Lower leg skin (tissue), 3 donors: ENCODE data around the gene DDX42.

Experiments used
- CTCF ChIP-seq, 3 donors: fragments of 450-650 bp; IDR thresholded peaks; one replicate each; pipeline ENCODE4 v1.5.1; 2016; ENCODE audit warnings: antibody characterized with exemption in 3 of 3, mild to moderate bottlenecking in 3 of 3, moderate library complexity in 2 of 3
- POLR2A ChIP-seq, 2 donors: fragments of 450-650 bp; IDR thresholded peaks; one replicate each; pipeline ENCODE4 v1.6.1; 2016 to 2017; ENCODE audit warnings: antibody characterized with exemption in 2 of 2, mild to moderate bottlenecking in 1 of 2, moderate library complexity in 1 of 2

DNA sequence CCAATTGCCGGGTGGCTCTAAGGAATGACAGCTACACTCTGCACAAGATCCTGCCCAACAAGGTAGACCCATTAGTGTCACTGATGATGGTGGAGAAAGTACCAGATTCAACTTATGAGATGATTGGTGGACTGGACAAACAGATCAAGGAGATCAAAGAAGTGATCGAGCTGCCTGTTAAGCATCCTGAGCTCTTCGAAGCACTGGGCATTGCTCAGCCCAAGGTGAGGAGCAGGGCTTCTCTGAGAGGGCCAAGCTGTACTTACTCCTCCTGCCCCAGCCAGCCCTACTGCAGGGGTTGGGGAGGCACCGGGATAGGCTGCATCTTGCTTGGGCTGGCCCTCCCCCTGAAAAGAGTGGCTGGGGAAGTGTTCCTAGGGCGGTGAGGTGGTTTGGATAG is 56.3 kb downstream of the DDX42 start:
- TF ChIP-seq CTCF (IDR thresholded peaks at IDR 0.05) (no peak), POLR2A (IDR thresholded peaks at IDR 0.05) (no peak)
